IPS-11a (cell line): Measurements from ENCODE around the gene LARP6.
"Not testable (repeated sequence)": the region's sequence is repeated elsewhere in the genome, so short reads cannot be mapped to it uniquely, and the experiment has no call there.

Experiments used
- H3K4me3 ChIP-seq: one replicate; pipeline ENCODE4 v1.5.1; 2013; ENCODE audit warnings: low read depth, low read length, control low read depth

The LARP6 gene

GRCh38 chr15:70859322-70859908 lies 5.5 kb upstream of the LARP6 start:
- H3K4me3 ChIP-seq, result no peak overlapping the region

GRCh38 chr15:70858614-70859321 lies 4.8 kb upstream of the LARP6 start:
- H3K4me3 ChIP-seq, result not testable (repeated sequence)

GRCh38 chr15:70857562-70858285 lies 3.8 kb upstream of the LARP6 start:
- no peak overlapping the region for H3K4me3 ChIP-seq

- no peak overlapping the region for H3K4me3 ChIP-seq
Observed at GRCh38 chr15:70856884-70857561, 3.1 kb upstream of the LARP6 start.

- H3K4me3 ChIP-seq, result no peak overlapping the region
Observed at GRCh38 chr15:70856177-70856883, 2.4 kb upstream of the LARP6 start.

- H3K4me3 ChIP-seq, result no peak overlapping the region
Observed at GRCh38 chr15:70855764-70856163, 1.8 kb upstream of the LARP6 start.

- H3K4me3 ChIP-seq, result peak overlapping the region; percentile 67
Observed at GRCh38 chr15:70854666-70854976, 664 bp upstream of the LARP6 start.

GRCh38 chr15:70853318-70853972 lies 512 bp downstream of the LARP6 start:
- peak overlapping the region; percentile 76 for H3K4me3 ChIP-seq

- peak overlapping the region; percentile 76 for H3K4me3 ChIP-seq
Observed at GRCh38 chr15:70852501-70853317, 1.2 kb downstream of the LARP6 start.

- H3K4me3 ChIP-seq, result no peak overlapping the region
Observed at GRCh38 chr15:70851889-70852288, 2.1 kb downstream of the LARP6 start.

GRCh38 chr15:70845602-70846360 lies 8.2 kb downstream of the LARP6 start:
- no peak overlapping the region for H3K4me3 ChIP-seq

GRCh38 chr15:70837476-70837875 lies 16.5 kb downstream of the LARP6 start:
- H3K4me3 ChIP-seq, result no peak overlapping the region

GRCh38 chr15:70835841-70836240 lies 18.1 kb downstream of the LARP6 start:
- H3K4me3 ChIP-seq, result no peak overlapping the region

- no peak overlapping the region for H3K4me3 ChIP-seq
Observed at GRCh38 chr15:70835415-70835814, 18.5 kb downstream of the LARP6 start.

- no peak overlapping the region for H3K4me3 ChIP-seq
Observed at GRCh38 chr15:70834999-70835398, 19.0 kb downstream of the LARP6 start.

GRCh38 chr15:70833861-70834765 lies 19.8 kb downstream of the LARP6 start:
- no peak overlapping the region for H3K4me3 ChIP-seq

- no peak overlapping the region for H3K4me3 ChIP-seq
Observed at GRCh38 chr15:70833422-70833821, 20.5 kb downstream of the LARP6 start.

GRCh38 chr15:70832176-70832575 lies 21.8 kb downstream of the LARP6 start:
- H3K4me3 ChIP-seq, result no peak overlapping the region
